NCI-H1694 (cell line): ENCODE measurements around the gene TWNK.
"Not testable (repeated sequence)": the region's sequence is repeated elsewhere in the genome, so short reads cannot be mapped to it uniquely, and the experiment has no call there.

ENCODE experiments used
- DNase-seq: peaks from one replicate; lab custom pipeline; 2025; lab: John Stamatoyannopoulos, UW

The TWNK gene

GRCh38 chr10:101030496-101031127, 43.3 kb downstream of the TWNK start:
- DNase-seq = no peak

GRCh38 chr10:101031128-101031795, 43.9 kb downstream of the TWNK start, which contains the start of the genes PDZD7 and SFXN3:
Gene PDZD7, minus strand, starts transcription at chr10:101031129. Its CDS starts 910 bp downstream, at chr10:101030219.
Gene SFXN3, plus strand, starts transcription at chr10:101031234. Its CDS starts 3,461 bp downstream, at chr10:101034695.
- DNase-seq = peak; percentile 77

DNA sequence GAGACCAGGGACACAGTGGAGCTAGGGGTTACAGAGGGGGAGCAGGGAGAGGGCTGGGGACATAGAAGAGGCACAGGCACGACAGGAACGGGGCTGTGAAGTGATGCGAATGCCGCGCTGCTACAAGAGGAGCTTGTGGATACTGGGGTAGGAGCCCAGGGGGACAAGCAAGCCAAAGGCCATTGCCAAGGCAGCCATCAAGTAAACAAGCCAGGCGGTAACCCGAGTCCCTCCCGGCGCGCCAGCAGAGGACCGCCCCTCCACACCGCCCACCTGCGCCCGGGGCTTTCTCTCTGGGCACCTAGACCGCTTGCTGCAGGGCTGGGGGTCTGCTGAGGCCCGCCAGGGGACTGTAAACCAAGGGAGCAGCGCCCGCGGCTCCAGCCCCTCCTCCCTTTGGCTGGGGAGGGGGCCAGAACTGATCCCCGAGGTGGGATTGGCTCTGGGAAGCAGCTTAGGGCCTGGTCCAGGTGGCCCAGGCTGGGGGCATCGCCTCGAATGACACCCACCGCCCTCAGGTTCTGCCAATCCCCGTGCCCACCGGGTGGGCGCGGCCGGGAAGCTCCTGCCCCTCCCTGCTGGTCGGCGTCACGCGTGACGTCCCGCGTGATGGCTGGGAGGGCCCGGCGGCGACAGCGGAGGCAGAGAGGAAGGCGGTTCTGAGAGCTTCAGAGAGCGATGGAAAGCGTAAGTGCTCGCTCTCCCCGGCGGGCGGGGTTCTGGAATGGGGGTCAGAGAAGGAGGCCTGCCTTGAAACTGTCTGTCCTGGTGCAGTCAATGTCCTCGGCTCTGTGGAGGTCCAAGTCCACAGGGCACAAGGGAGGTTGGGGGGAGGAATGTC, 44.7 kb downstream of the TWNK start:
- DNase-seq = peak; percentile 18

GRCh38 chr10:101032637-101033224, 45.4 kb downstream of the TWNK start:
- DNase-seq = peak; percentile 65

DNA sequence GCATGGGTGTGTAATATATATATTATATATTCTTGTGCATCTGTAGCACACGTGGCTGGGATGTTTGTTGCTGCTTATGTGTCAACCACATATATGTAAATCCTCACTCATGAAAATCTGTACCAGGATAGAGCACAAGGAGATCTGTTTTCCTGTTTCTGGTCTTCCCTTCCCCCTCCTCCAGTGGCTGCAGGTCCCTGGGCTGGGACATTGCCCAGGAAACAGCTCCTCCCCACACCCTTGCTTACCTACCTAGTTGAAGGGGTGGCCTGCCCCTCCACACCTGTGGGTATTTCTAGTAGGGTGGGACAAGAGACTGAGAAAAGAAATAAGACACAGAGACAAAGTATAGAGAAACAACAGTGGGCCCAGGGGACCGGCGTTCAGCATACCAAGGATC, 45.9 kb downstream of the TWNK start:
- DNase-seq = no peak

GRCh38 chr10:101034404-101034803, 47.1 kb downstream of the TWNK start:
- not testable (repeated sequence) for DNase-seq

DNA sequence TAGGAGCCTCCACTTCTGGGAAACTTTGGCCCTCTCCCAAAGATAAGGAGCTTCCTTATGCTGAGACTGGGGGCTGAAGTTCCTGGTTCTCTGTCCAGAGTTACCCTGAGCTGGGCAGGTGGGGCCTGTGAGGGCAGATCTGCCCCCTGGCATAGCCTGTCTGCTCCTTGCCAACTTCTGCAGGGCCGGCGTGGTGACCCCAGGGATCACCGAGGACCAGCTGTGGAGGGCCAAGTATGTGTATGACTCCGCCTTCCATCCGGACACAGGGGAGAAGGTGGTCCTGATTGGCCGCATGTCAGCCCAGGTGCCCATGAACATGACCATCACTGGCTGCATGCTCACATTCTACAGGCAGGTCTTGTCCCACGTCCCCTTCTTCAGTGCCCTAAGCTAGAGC, 48.0 kb downstream of the TWNK start:
- no peak for DNase-seq

DNA sequence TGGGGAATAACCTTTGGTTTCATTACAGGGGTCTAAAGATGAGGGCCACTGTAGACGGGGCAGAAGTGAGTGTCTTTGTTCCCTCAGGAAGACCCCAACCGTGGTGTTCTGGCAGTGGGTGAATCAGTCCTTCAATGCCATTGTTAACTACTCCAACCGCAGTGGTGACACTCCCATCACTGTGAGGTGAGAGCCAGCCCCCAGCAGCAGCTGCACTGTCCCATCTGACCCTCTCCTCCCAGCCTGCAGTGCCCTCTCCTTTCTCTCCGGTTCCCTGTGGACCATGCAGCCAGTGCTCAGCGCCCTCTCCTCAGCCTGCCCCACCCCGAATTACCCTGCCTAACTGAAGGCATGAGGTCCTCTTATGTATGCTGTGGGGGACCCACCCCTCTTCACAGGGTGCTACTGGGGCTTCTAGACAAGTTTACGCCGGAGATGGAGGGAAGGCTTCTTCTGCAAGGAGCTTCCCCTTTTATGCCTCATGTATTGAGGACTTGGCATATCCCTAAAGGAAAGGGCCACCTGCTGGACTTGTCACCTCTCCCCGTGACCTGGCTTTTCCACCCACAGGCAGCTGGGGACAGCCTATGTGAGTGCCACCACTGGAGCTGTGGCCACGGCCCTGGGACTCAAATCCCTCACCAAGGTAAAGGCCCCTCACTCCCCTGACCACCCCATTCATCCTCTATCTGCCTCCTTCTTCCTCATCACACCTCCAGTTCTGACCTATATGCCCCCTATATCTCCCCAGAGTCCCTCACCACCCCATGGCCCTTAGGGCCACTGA, 48.8 kb downstream of the TWNK start:
- no peak for DNase-seq

DNA sequence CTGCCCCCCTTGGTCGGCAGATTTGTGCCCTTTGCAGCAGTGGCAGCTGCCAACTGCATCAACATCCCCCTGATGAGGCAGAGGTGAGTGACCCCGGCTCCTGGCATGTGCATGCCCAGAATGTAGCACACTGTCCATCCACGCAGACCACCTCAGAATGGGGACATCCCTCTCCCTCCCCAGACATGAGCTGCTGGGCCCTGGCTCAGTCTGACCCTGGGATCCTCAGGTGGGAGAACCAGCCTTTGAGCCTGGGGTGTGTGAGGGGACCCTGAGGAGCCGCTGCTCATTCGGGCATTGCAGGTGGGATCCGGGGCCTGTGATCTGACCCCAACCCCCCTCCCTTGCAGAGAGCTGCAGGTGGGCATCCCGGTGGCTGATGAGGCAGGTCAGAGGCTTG, 49.4 kb downstream of the TWNK start:
- DNase-seq = no peak

GRCh38 chr10:101038484-101038883, 51.1 kb downstream of the TWNK start:
- DNase-seq = no peak

GRCh38 chr10:101040061-101040460, 52.7 kb downstream of the TWNK start:
- no peak for DNase-seq

- DNase-seq = no peak
Observed at GRCh38 chr10:101040851-101041250, 53.5 kb downstream of the TWNK start.

DNA sequence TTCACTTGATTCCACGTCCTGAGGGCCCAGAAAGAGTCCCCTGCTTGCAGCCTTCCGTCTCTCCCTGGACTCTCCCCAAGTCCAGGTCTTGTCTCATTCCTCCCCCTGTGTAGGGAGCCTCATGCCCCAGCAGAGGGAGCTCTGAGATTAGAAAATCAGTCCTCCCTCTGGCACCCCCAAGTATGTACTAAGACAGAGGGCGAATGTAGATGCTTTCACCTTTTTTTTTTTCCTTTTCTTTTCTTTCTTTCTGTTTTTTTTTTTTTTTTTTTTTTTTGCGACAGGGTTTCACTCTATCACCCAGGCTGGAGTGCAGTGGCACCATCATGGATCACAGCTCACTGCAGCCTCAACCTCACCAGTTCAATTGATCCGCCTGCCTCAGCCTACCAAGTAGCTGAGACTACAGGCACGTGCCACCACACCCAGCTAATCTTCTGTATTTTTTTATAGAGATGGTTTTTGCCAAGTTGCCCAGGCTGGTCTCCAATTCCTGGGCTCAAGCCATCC, 54.0 kb downstream of the TWNK start:
- DNase-seq = peak; percentile 70

GRCh38 chr10:101042118-101042517, 54.8 kb downstream of the TWNK start:
- DNase-seq = no peak

DNA sequence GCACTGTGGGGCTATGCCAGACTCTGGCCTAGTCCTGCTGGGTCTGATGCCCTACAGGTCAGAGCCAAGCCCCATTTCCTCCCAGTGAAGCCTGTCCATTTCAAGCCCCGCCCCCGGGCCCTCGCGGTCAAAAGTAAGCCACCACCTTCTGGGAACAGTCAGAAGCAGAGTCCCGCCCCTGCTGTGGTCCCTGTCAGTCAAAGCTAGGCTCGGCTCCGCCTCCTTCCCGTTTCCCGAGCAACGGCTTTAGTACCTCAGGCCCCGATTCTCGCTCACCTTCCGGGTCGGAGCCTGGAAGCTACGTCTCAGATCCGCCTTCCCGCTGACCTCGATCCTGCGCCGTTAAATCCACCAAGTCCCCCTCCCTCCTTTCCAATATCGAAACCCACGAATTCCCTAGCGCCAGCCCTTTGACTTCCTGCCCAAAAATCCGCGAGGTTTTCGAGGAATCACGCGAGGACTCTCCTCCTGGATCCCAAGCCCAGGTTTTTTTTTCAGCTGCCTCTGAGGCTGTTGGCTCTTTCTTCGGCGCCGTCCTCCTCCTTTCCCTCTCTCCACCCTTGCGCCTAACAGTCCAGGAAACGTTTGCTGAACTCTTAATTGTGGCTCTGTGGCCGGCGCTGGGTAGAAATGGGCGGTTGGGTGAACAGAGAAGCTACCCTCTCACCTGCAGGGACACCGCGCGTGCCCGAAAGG, 55.5 kb downstream of the TWNK start:
- peak; percentile 92 for DNase-seq

- no peak for DNase-seq
Observed at GRCh38 chr10:101043363-101043707, 56.0 kb downstream of the TWNK start.
